ENCODE results near the gene MED25.
A peak's percentile ranks its signal among the peaks of the same experiment; 100 is the strongest.

The MED25 gene

GRCh38 chr19:49846408-49846807, 28.3 kb downstream of the MED25 start:
- TF ChIP-seq FOXK2 (IDR thresholded peaks at IDR 0.05) (no peak), NFRKB (IDR thresholded peaks at IDR 0.05) (no peak), SUZ12 (IDR thresholded peaks at IDR 0.05) (no peak), TARDBP (IDR thresholded peaks at IDR 0.05) (no peak), ELF4 (IDR thresholded peaks at IDR 0.05) (no peak), HDGF (IDR thresholded peaks at IDR 0.05; ENCODE audit: borderline replicate concordance) (no peak), ZNF384 (IDR thresholded peaks at IDR 0.05) (no peak), BHLHE40 (IDR thresholded peaks at IDR 0.05; ENCODE audit: borderline replicate concordance) (no peak), PKNOX1 (IDR thresholded peaks at IDR 0.05) (no peak)
- POLR2A ChIA-PET, result interaction anchor here (1.3 kb wide), 1 partner anchor 19 kb away, joined by 3 read pairs; no protein-coding TSS in a partner anchor

GRCh38 chr19:49847731-49848696, 29.9 kb downstream of the MED25 start:
- no peak for DNase-seq (ENCODE audit: extremely low spot score)
- ChIA-PET CTCF (no interaction called here), POLR2A (interaction anchor here (0.9 to 1.3 kb wide), 3 partner anchors 17 to 131 kb away, joined by 3 read pairs; no protein-coding TSS in a partner anchor)
- TF ChIP-seq L3MBTL2 (conservative IDR thresholded peaks at IDR 0.05) (peak; percentile 77), ZNF384 (IDR thresholded peaks at IDR 0.05) (no peak), HDGF (IDR thresholded peaks at IDR 0.05; ENCODE audit: borderline replicate concordance) (no peak), TARDBP (IDR thresholded peaks at IDR 0.05) (no peak)

More at GRCh38 chr19:49846408-49846807, 28.3 kb downstream of the MED25 start:
- CTCF ChIA-PET, result no interaction called here
- DNase-seq (ENCODE audit: extremely low spot score), result no peak

GRCh38 chr19:49848938-49849337, 30.8 kb downstream of the MED25 start:
- DNase-seq (ENCODE audit: extremely low spot score), result no peak
- POLR2A ChIA-PET, result interaction anchor here (0.9 to 2.4 kb wide), 3 partner anchors 16 to 131 kb away, joined by 3 to 14 read pairs (median 3); partner anchors contain the start of gene MED25
- CTCF ChIA-PET, result no interaction called here
- TF ChIP-seq FOXA1 (IDR thresholded peaks at IDR 0.05), result no peak
- TF ChIP-seq L3MBTL2 (conservative IDR thresholded peaks at IDR 0.05), result no peak
- TF ChIP-seq FOXM1 (IDR thresholded peaks at IDR 0.05; ENCODE audit: borderline replicate concordance), result no peak
- no peak for TF ChIP-seq FOXK2 (IDR thresholded peaks at IDR 0.05)
- no peak for TF ChIP-seq SP1 (IDR thresholded peaks at IDR 0.05)
- TF ChIP-seq TARDBP (IDR thresholded peaks at IDR 0.05), result no peak

- POLR2A ChIA-PET, result interaction anchor here (0.9 to 5.2 kb wide), 13 partner anchors 14 to 103 kb away, joined by 3 to 69 read pairs (median 6); partner anchors contain the start of genes AKT1S1, AP2A1, ATF5 and FUZ
- CTCF ChIA-PET, result no interaction called here
- DNase-seq (ENCODE audit: extremely low spot score), result no peak
- TF ChIP-seq ELF4 (IDR thresholded peaks at IDR 0.05), result no peak
- TF ChIP-seq HDGF (IDR thresholded peaks at IDR 0.05; ENCODE audit: borderline replicate concordance), result no peak
- no peak for TF ChIP-seq CTBP1 (IDR thresholded peaks at IDR 0.05; ENCODE audit: borderline replicate concordance)
- TF ChIP-seq PKNOX1 (IDR thresholded peaks at IDR 0.05), result peak; percentile 29; the same call in 1 of the 2 replicates
- TF ChIP-seq ARNT (IDR thresholded peaks at IDR 0.05), result no peak
- no peak for TF ChIP-seq SUZ12 (IDR thresholded peaks at IDR 0.05)
These were observed 31.5 kb downstream of the MED25 start for GRCh38 chr19:49849433-49850220.

DNA sequence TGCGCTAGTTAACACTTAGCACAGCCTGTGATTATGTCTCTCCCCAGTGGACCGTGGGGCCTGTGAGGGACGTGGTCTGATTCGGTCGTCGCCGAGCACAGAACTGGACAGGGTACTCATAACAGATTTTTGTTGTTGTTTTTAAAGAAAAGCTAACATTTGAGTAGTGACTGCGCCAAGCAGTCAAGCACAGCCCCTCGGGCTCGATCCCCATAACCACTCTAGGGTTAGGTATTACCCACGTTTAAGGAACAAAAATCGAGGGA, 32.1 kb downstream of the MED25 start:
- no peak for DNase-seq (ENCODE audit: extremely low spot score)
- POLR2A ChIA-PET, result interaction anchor here (0.7 to 5.2 kb wide), 22 partner anchors 9 to 397 kb away, joined by 3 to 69 read pairs (median 4); partner anchors contain the start of genes AKT1S1, ALDH16A1, AP2A1 and ATF5
- CTCF ChIA-PET, result interaction anchor here (0.6 to 0.8 kb wide), 2 partner anchors 45 to 159 kb away, joined by 3 read pairs; no protein-coding TSS in a partner anchor
- TF ChIP-seq FOXA1 (IDR thresholded peaks at IDR 0.05), result no peak
- TF ChIP-seq ELF4 (IDR thresholded peaks at IDR 0.05), result no peak
- no peak for TF ChIP-seq LEF1 (IDR thresholded peaks at IDR 0.05; ENCODE audit: borderline replicate concordance)
- no peak for TF ChIP-seq L3MBTL2 (conservative IDR thresholded peaks at IDR 0.05)
- TF ChIP-seq SP1 (IDR thresholded peaks at IDR 0.05), result no peak

GRCh38 chr19:49850487-49851342, 32.6 kb downstream of the MED25 start, which contains the start of gene PTOV1:
Gene PTOV1 (plus strand): TSS chr19:49851159.
- TF ChIP-seq FOXK2 (IDR thresholded peaks at IDR 0.05) (no peak), HDGF (IDR thresholded peaks at IDR 0.05; ENCODE audit: borderline replicate concordance) (peak; percentile 47; the same call in 1 of the 2 replicates), ARNT (IDR thresholded peaks at IDR 0.05) (peak; percentile 48; the same call in 1 of the 2 replicates), ELF4 (IDR thresholded peaks at IDR 0.05) (no peak), FOXA1 (IDR thresholded peaks at IDR 0.05) (no peak), FOXM1 (IDR thresholded peaks at IDR 0.05; ENCODE audit: borderline replicate concordance) (peak; percentile 61; the same call in 1 of the 2 replicates), LEF1 (IDR thresholded peaks at IDR 0.05; ENCODE audit: borderline replicate concordance) (no peak)
- CTCF ChIA-PET, result interaction anchor here (0.6 to 0.8 kb wide), 2 partner anchors 46 to 158 kb away, joined by 3 read pairs; no protein-coding TSS in a partner anchor
- POLR2A ChIA-PET, result interaction anchor here (0.7 to 5.2 kb wide), 23 partner anchors 9 to 397 kb away, joined by 3 to 69 read pairs (median 4); partner anchors contain the start of genes AKT1S1, ALDH16A1, AP2A1 and ATF5
- peak; percentile 99 for DNase-seq (ENCODE audit: extremely low spot score)
